ENCODE data around the gene RCAN1.

RCAN1 gene

DNA sequence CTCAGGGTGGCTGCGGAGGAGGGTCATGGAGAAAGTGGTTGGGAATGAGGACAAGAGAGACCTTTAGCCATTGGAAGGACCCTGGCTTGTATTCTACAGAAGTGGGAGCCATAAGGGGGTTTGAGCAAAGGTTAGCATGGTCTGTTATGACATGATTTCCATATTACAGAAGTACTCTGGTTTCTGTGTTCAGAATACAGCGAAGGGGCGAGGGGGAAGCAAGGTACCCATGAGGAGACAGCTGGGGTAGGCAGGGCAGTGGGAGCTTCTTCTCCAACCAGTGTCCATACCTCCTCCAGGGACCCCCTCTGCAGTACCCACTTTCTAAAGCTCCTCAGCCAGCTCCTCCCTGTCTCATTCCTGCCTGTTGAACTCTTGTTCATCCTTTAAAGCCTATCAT lies 81.0 kb downstream of the RCAN1 start:
- H3K4me3 ChIP-seq (replicated peaks in 1 of 2; ENCODE audit: low read depth in 2 of 2, low read length in 2 of 2): no peak overlapping the region
- no peak for DNase-seq (ENCODE audit: low read depth in 2 of 2)
- TF ChIP-seq, protein P1, sequence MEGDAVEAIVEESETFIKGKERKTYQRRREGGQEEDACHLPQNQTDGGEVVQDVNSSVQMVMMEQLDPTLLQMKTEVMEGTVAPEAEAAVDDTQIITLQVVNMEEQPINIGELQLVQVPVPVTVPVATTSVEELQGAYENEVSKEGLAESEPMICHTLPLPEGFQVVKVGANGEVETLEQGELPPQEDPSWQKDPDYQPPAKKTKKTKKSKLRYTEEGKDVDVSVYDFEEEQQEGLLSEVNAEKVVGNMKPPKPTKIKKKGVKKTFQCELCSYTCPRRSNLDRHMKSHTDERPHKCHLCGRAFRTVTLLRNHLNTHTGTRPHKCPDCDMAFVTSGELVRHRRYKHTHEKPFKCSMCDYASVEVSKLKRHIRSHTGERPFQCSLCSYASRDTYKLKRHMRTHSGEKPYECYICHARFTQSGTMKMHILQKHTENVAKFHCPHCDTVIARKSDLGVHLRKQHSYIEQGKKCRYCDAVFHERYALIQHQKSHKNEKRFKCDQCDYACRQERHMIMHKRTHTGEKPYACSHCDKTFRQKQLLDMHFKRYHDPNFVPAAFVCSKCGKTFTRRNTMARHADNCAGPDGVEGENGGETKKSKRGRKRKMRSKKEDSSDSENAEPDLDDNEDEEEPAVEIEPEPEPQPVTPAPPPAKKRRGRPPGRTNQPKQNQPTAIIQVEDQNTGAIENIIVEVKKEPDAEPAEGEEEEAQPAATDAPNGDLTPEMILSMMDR (IDR thresholded peaks at IDR 0.05; ENCODE audit: low read depth, low read length): no peak

DNA sequence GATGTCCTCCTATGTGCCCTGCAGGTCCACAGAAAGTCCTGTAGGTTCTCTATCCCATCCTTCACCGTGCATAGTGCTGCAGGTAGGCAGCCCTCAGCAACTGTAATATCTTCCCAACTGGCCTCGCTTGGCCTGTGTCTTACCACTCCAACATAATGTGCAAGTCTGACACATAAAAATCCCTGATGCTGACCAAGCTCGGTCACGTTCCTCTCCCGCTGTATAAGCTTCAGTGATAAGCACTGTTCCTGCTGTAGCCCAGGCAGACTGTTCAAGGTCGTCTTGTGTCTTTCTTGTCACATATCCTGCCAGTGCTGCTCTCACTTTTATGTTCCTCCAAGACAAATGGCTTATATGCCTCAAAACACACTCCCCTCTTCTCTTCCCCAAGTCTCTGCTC lies 83.5 kb downstream of the RCAN1 start:
- TF ChIP-seq, protein P1 (IDR thresholded peaks at IDR 0.05; ENCODE audit: low read depth, low read length): no peak
- no peak for DNase-seq (ENCODE audit: low read depth in 2 of 2)
- no peak overlapping the region for H3K4me3 ChIP-seq (replicated peaks in 1 of 2; ENCODE audit: low read depth in 2 of 2, low read length in 2 of 2)

DNA sequence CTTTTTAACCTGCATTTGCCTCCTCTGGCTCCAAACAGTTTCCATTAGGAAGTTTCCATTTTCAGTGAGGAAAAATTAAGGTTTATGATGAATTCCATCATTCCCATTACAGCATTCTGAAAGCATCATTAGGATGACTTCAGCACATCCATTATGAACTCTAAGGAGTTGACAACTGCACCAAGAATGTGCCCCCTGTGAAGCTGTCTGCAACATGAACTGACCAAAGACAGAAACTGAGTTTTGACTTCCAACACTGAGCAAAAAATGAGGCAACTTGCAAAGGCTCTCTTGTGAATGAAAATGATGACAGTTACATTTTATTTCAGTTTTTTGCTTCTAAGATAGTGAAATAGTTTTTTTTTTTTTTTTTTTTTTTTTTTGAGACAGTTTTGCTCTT lies 84.7 kb downstream of the RCAN1 start:
- TF ChIP-seq, protein P1 (IDR thresholded peaks at IDR 0.05; ENCODE audit: low read depth, low read length): no peak
- peak; percentile 65 to 74 for DNase-seq (ENCODE audit: low read depth in 2 of 2)
- no peak overlapping the region for H3K4me3 ChIP-seq (replicated peaks in 1 of 2; ENCODE audit: low read depth in 2 of 2, low read length in 2 of 2)

DNA sequence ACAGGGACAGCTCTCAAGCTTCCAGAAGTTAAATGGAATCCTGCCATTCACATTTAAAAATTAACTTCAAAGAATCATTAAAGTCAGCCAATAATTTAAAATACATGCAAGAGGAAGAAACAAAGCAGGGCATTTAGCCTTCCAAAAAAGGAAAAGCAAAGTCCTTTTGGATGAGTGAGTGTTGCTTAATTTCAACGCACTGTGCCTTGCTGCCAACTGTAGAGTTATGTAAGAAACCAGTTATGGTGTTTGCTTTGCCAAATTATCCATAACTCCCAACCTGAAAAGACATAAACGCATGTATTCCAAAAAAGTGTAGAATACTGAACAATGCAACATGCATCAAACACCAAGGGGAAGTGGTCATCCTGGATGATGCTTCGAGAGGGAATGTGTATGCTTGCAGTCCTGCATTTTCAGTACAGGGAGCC lies 86.8 kb downstream of the RCAN1 start:
- no peak overlapping the region for H3K4me3 ChIP-seq (replicated peaks in 1 of 2; ENCODE audit: low read depth in 2 of 2, low read length in 2 of 2)
- TF ChIP-seq, protein P1 (IDR thresholded peaks at IDR 0.05; ENCODE audit: low read depth, low read length): no peak
- DNase-seq (ENCODE audit: low read depth in 2 of 2): peak; percentile 50 to 63

DNA sequence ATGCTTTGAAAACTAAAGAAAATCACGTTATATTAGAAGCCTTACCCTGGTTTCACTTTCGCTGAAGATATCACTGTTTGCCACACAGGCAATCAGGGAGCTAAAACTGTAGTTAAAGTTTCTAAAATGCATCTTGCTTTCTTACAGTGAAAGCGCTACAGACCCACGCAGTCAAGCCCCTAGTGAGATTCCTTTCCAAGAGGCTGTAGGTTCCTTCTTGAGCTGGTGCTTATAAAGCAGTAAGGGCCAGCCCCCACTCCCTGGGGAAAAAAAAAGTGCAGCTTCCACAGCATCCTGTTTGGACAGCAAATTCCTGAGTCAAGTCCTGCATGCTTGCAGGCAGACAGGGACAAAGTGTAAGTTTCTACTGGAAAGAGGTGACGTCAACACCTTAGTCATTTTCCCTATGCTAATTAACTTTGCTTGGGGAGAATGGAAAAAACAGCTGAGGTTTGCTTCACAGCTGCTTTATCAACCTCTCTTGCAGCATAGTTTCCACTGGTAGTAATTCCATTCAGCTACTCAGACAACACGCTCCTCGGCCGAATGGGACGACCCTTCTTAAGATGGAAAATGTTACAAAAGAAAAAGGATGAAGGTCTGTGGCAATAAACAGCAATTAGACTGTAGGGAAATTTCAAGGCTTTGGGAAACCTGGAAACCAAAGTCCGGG lies 88.2 kb downstream of the RCAN1 start:
- TF ChIP-seq, protein P1 (IDR thresholded peaks at IDR 0.05; ENCODE audit: low read depth, low read length): no peak
- peak overlapping the region; percentile 36 to 57 for H3K4me3 ChIP-seq (replicated peaks in 1 of 2; ENCODE audit: low read depth in 2 of 2, low read length in 2 of 2)
- peak; percentile 100 for DNase-seq (ENCODE audit: low read depth in 2 of 2)

DNA sequence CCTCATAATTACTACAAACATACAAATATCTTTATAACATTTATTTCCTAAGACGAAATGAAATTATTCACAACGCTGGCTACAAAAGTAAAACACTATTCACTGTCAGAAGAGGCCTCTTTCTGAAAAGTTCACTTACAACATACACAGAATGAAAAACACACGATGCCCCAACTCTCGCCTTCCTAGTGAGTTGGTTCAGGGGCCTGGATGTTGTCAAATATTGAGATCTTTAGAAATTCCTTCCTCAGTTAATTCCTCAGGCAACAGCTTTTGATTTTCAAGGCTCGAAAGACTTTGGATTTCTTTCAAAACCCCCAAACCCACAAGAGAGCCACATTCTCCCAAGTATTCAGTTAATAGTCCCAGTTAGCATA lies 88.7 kb downstream of the RCAN1 start:
- TF ChIP-seq, protein P1 (IDR thresholded peaks at IDR 0.05; ENCODE audit: low read depth, low read length): no peak
- DNase-seq (ENCODE audit: low read depth in 2 of 2): peak; percentile 43 to 55
- H3K4me3 ChIP-seq (replicated peaks in 1 of 2; ENCODE audit: low read depth in 2 of 2, low read length in 2 of 2): peak overlapping the region; percentile 36 to 57
